ENCODE results near the gene PDK4. TPM values are rescaled to one million over a fixed set of nuclear protein-coding genes. Genes with fewer than 3 reads are reported as not detected.

The PDK4 gene
- total RNA-seq, 1 donor from 2014 or later: 156 TPM

DNA sequence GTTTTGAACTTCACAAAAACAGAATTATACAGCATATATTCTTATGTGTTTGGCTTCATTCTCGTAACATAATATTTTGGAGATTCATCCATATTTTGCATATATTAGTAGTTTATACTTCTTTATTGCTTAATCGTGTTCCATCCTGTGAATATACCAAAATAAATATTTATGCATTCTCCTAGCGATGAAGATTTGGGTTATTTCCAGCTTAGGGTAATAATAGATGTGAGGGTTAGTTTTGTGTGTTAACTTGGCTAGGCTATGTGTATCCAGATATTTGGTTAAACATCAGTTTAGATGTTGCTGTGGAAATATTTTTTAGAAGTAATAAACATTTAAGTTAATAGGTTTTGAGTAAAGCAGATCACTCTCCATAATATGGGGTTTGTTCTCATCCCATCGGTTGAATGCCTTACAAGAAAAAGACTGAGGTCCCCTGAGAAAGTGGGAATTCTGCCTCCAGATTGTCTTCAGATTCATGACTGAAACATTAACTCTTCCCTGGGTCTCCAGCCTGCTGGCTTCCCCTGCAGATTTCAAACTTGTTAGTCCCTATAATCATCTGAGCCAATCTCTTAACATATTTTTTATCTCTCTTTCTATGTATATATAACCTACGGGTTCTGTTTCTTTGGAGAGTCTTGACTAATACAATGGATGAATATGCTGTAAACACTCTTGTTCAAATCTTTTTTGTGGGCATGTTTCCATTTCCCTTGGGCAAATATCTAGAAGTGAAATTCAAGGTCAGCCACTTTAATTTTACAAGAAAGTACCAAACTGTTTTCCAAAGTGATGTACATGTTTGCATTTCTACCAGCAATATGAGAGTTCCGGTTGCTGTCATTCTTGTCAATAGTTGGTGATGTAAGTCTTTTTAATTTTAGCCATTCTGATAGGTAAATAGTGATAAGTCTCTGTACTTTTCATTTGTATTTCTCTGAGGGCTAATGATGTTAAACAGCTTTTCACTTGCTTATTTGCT lies 48.7 kb downstream of the PDK4 start:
- Histone ChIP-seq H3K4me3 (no peak overlapping the region), H3K9me3 (no peaks in the 10 kb centered on the region), H3K4me1 (peaks cover 58% of the 10 kb centered on the region), H3K36me3 (no peaks in the 10 kb centered on the region), H3K27me3 (no peaks in the 10 kb centered on the region), H3K27ac (peak overlapping the region; percentile 71)
- no peak for DNase-seq
- TF ChIP-seq, protein P1, sequence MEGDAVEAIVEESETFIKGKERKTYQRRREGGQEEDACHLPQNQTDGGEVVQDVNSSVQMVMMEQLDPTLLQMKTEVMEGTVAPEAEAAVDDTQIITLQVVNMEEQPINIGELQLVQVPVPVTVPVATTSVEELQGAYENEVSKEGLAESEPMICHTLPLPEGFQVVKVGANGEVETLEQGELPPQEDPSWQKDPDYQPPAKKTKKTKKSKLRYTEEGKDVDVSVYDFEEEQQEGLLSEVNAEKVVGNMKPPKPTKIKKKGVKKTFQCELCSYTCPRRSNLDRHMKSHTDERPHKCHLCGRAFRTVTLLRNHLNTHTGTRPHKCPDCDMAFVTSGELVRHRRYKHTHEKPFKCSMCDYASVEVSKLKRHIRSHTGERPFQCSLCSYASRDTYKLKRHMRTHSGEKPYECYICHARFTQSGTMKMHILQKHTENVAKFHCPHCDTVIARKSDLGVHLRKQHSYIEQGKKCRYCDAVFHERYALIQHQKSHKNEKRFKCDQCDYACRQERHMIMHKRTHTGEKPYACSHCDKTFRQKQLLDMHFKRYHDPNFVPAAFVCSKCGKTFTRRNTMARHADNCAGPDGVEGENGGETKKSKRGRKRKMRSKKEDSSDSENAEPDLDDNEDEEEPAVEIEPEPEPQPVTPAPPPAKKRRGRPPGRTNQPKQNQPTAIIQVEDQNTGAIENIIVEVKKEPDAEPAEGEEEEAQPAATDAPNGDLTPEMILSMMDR (IDR thresholded peaks at IDR 0.05): no peak
- ATAC-seq: no peak
- intact Hi-C loops (cut with DNase I): no loop called here

DNA sequence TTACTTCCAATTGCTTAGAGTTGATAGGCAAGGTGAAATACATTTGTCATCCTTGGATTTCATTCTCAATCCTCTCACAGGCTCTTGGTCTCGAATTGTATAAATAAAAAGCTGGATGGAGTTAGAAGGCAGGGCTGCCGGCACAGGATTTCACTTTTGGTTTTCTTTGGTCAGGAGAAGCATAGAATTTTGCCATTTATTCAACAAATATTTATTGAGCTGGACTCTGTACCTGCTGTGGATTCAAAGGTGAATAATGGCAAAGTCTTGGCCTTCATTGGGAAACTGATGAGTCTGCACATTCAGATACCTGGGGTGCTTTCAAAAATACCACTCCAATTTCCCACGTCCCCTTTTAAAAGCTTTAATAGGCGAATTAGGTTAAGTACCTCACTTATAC lies 49.7 kb downstream of the PDK4 start:
- no peak for DNase-seq
- TF ChIP-seq, protein P1 (IDR thresholded peaks at IDR 0.05): no peak
- H3K27ac ChIP-seq: peak overlapping the region; percentile 71
- no peaks in the 10 kb centered on the region for H3K36me3 ChIP-seq
- ATAC-seq: no peak
- peak overlapping the region; percentile 6 for H3K4me3 ChIP-seq
- H3K4me1 ChIP-seq: peaks cover 58% of the 10 kb centered on the region
- H3K9me3 ChIP-seq: no peaks in the 10 kb centered on the region
- no peaks in the 10 kb centered on the region for H3K27me3 ChIP-seq
- intact Hi-C loops (cut with DNase I): no loop called here

DNA sequence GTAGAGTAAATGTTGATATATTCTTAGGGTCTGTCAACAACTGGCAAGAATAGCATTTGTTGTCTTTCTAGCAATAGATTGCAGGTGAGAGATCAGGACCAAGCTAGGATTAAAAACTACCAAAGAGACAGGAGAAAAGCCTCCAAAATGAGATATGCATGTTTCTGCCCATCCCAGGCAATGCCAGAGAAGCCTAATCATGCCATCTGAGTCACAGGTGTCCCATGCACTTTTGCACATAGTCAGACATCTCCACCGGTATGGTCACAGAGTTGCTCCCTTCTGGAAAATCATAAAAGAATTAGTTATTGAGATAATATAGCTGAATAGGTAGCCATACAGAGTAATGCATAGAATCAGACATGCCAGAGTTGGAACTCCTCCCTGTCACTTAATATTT lies 50.6 kb downstream of the PDK4 start:
- Histone ChIP-seq H3K4me1 (peaks cover 49% of the 10 kb centered on the region), H3K27me3 (no peaks in the 10 kb centered on the region), H3K9me3 (no peaks in the 10 kb centered on the region), H3K4me3 (peak overlapping the region; percentile 42), H3K27ac (peak overlapping the region; percentile 84), H3K36me3 (no peaks in the 10 kb centered on the region)
- ATAC-seq: no peak
- TF ChIP-seq, protein P1 (IDR thresholded peaks at IDR 0.05): no peak
- intact Hi-C loops (cut with DNase I): no loop called here
- DNase-seq: no peak

DNA sequence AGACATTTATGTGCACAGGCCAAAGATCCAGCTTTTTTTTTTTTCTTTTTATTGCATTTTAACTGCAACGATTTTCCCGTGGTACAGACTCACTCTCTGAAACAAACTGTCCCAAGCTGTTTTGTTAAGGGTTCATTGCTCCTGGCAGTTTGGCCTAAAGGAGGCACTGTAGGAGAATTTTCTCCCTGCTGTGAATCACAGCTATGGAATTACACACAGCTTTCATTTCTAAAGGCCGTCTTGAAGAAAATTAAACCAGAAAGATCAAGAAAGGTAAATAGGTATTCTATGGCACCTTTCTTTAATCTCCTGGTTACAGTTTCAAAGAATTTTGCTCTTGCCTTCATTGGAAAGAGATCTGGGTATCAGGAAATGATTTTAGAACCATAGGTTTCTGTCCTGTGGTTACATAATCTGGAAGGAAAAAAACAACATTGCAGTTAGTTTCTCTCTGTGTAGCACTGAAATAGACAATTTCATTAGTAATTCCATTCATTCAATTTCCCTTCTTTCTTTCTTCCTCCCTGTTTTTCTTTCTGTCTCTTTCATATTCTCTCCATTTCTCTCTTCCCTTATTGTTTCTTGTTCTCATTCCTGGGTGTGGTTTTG lies 51.2 kb downstream of the PDK4 start:
- DNase-seq: no peak
- Histone ChIP-seq H3K4me3 (peak overlapping the region; percentile 42), H3K4me1 (peaks cover 47% of the 10 kb centered on the region), H3K36me3 (no peaks in the 10 kb centered on the region), H3K27me3 (no peaks in the 10 kb centered on the region), H3K9me3 (no peaks in the 10 kb centered on the region), H3K27ac (peak overlapping the region; percentile 84)
- TF ChIP-seq, protein P1 (IDR thresholded peaks at IDR 0.05): peak; percentile 77
- ATAC-seq: peak; percentile 93
- intact Hi-C loops (cut with DNase I): no loop called here

DNA sequence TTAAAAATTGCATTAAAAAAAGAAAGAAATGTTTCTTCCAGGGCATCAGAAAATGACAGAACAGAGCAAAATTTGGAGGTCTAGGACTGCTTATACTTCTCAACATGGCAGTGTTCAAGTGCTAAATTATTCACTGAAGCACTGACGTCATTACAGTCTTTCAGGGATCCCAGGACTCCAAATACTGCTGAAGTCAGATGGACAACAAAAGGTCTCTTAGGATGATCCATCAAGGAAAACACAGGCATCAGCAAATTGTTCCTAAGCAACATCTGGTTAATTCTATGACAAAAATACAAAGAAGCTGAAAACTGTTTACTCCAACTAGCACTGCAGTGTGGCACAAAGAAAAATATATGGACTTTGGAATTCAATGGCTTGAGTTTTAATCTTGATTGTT lies 52.1 kb downstream of the PDK4 start:
- no peak overlapping the region for H3K4me3 ChIP-seq
- intact Hi-C loops (cut with DNase I): no loop called here
- no peaks in the 10 kb centered on the region for H3K36me3 ChIP-seq
- peaks cover 40% of the 10 kb centered on the region for H3K4me1 ChIP-seq
- DNase-seq (no peak), ATAC-seq (no peak)
- H3K9me3 ChIP-seq: no peaks in the 10 kb centered on the region
- H3K27ac ChIP-seq: no peak overlapping the region
- TF ChIP-seq, protein P1 (IDR thresholded peaks at IDR 0.05): no peak
- no peaks in the 10 kb centered on the region for H3K27me3 ChIP-seq

Data from upper lobe of right lung (tissue), 1 donor.